Thoracic aorta (tissue), 2 donors: ENCODE results near the gene SUN2. TPM values are rescaled to one million over a fixed set of nuclear protein-coding genes. Genes with fewer than 3 reads are reported as not detected.

ENCODE experiments used
- ATAC-seq: fragments of 150-250 bp; one replicate; pipeline ENCODE4 v1.8.0; 2017; ENCODE audit warnings: low read depth; ENCODE audit not compliant: insufficient number of reproducible peaks, low FRiP score
- DNase-seq: peaks from one replicate; pipeline ENCODE4 v3.0.0-alpha.2; 2020; ENCODE audit warnings: low spot score
- H3K27ac ChIP-seq, 2 donors: fragments of 200-600 bp; sonication (generic); 1 replicate in 1 of 2; 2 replicates in 1 of 2; pipeline ENCODE4 v1.5.1; 2016; ENCODE audit warnings: mild to moderate bottlenecking in 2 of 2, moderate library complexity in 2 of 2
- H3K27me3 ChIP-seq: fragments of 200-600 bp; sonication (generic); replicated peaks from 2 replicates; pipeline ENCODE4 v1.6.0; 2016; ENCODE audit warnings: mild to moderate bottlenecking; ENCODE audit not compliant: insufficient read depth
- H3K36me3 ChIP-seq: fragments of 200-600 bp; sonication (generic); one replicate; pipeline ENCODE4 v1.5.1; 2016
- H3K4me1 ChIP-seq, 2 donors: fragments of 200-600 bp; sonication (generic); 1 replicate in 1 of 2; 2 replicates in 1 of 2; pipeline versions ENCODE4 v1.5.1 to v1.6.0; 2016; ENCODE audit warnings: low read depth in 2 of 2, mild to moderate bottlenecking in 1 of 2; ENCODE audit not compliant: control insufficient read depth in 1 of 2
- H3K4me3 ChIP-seq: fragments of 200-600 bp; sonication (generic); 2 replicates; pipeline ENCODE4 v1.5.1; 2016; ENCODE audit warnings: mild to moderate bottlenecking
- H3K9me3 ChIP-seq: fragments of 200-600 bp; sonication (generic); 2 replicates; pipeline ENCODE4 v1.5.1; 2016
- total RNA-seq, 2 donors: library from RNA; depleted of rRNA; stranded (reverse); fragments of >200 nt; gene quantifications; one replicate each; pipeline versions ENCODE4 v1.1.0 to v1.2.3, GENCODE V29; 2016
- TF ChIP-seq, protein P1 (sequence below): fragments of 200-600 bp; sonication (generic); IDR thresholded peaks from one replicate; pipeline ENCODE4 v1.5.1; 2019; ENCODE audit warnings: antibody characterized with exemption

SUN2 gene
- total RNA-seq, 2 donors from 2014 or later, result 1,125 to 1,215 TPM

DNA sequence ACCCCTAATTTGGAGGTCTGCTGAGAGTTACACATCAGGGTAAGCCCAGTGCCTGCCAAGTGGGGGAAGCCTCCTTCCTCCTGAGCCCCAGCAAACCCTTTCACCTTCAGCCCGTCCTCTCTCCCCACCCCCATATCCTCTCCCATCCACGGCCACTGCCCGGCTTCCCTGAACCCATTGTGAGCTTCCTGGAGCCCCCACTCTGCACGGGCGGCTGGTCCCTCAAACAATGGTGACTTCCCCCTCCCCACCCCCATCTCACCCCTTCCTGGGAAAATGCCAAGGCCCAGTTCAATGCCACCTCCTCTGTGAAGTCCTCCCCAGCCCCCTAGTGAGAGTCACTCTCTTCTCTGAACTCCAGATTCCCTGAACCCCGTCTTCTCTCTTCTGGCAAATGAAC lies 20.3 kb upstream of the SUN2 start:
- no peaks in the 10 kb centered on the region for H3K9me3 ChIP-seq

DNA sequence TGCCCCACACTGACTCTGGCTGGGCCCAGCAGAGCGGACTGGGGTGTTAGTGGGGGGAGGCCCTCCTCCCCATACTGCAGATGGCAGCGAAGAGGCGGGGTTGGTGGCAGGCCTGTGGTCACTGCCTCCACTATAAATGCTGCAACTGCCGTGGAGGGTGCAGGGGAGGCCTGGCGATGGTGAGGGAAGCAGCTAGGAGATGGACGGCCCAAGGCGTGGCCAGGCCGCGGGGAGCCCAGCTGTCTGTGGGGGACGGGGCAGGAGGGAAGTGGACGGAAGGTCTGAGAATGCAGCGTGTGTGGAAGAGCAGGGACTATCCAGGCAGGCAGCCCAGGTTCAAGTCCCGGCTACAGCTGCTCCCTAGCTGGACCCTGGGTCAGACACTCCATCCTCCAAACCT lies 19.9 kb upstream of the SUN2 start:
- H3K4me3 ChIP-seq, result no peak overlapping the region
- TF ChIP-seq, protein P1, sequence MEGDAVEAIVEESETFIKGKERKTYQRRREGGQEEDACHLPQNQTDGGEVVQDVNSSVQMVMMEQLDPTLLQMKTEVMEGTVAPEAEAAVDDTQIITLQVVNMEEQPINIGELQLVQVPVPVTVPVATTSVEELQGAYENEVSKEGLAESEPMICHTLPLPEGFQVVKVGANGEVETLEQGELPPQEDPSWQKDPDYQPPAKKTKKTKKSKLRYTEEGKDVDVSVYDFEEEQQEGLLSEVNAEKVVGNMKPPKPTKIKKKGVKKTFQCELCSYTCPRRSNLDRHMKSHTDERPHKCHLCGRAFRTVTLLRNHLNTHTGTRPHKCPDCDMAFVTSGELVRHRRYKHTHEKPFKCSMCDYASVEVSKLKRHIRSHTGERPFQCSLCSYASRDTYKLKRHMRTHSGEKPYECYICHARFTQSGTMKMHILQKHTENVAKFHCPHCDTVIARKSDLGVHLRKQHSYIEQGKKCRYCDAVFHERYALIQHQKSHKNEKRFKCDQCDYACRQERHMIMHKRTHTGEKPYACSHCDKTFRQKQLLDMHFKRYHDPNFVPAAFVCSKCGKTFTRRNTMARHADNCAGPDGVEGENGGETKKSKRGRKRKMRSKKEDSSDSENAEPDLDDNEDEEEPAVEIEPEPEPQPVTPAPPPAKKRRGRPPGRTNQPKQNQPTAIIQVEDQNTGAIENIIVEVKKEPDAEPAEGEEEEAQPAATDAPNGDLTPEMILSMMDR, result no peak
- peaks cover 0 to under 1% of the 10 kb centered on the region in 2 donors for H3K4me1 ChIP-seq
- no peak overlapping the region for H3K27ac ChIP-seq
- DNase-seq (no peak), ATAC-seq (no peak)
- no peaks in the 10 kb centered on the region for H3K9me3 ChIP-seq
- no peaks in the 10 kb centered on the region for H3K36me3 ChIP-seq
- H3K27me3 ChIP-seq, result no peaks in the 10 kb centered on the region

More for the DNA sequence above, 20.3 kb upstream of the SUN2 start:
- TF ChIP-seq, protein P1, result no peak
- Histone ChIP-seq H3K27ac (no peak overlapping the region), H3K4me3 (no peak overlapping the region), H3K27me3 (no peaks in the 10 kb centered on the region), H3K36me3 (no peaks in the 10 kb centered on the region), H3K4me1 (peaks cover 0 to 5% of the 10 kb centered on the region in 2 donors)
- no peak for ATAC-seq
- DNase-seq, result no peak

DNA sequence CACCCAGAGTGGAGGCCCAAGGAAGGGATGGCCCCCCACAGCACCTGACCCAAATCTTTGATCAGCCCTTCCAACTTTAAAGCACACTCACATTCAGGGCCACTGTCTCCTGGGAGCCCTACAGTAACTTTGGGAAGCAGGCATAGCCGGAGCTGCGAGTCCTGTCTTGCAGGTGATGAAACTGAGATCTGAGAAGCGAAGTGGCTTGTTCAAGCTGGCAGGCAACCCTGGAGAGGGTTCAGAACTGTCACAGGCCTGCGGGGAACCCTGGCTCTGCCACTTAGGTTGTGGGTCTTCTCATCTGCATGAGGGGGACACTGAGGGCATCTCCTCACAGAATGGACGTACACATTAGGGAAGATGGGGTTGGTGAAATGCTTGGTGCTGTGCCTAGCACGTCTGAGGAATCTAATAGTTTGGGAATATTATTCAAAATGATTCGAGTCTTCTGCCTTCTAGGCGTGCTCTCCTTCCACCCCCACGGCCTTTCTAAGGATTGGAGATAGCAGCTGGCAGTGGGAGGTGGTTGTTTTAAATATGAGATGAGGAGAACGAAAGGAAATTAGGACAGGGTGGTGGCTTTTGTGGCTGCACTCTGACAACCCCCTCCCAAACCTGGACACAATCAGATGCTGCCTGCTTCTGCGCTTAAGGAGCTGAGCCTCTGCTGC lies 18.8 kb upstream of the SUN2 start:
- no peak for ATAC-seq
- H3K36me3 ChIP-seq, result no peaks in the 10 kb centered on the region
- H3K9me3 ChIP-seq, result no peaks in the 10 kb centered on the region
- no peaks in the 10 kb centered on the region for H3K27me3 ChIP-seq
- TF ChIP-seq, protein P1, result no peak
- H3K4me1 ChIP-seq, result no peaks in the 10 kb centered on the region
- no peak overlapping the region for H3K4me3 ChIP-seq
- no peak for DNase-seq
- no peak overlapping the region for H3K27ac ChIP-seq

DNA sequence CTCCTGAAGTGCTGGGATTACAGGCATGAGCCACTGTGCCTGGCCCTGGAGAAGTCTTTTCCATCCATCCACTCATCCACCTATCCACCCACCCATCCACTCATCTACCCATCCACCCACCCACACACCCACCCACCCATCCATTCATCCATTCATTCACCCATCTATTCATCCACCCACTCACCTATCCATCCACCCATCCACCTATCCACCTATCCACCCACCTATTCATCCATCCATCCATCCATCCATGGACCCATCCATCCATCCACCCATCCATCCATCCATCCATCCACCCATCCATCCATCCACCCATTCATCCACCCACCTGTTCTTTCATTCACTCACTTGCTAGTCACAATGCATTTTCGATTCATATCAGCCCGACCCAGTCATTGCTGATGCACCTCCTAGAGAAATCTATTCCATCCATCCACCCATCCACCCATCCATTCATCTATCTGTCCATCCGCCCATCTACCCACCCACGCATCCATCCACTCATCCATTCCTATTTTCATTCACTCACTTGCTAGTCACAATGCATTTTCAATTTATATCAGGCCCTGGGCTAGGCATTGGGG lies 17.7 kb upstream of the SUN2 start:
- ATAC-seq (no peak), DNase-seq (no peak)
- TF ChIP-seq, protein P1, result no peak
- no peaks in the 10 kb centered on the region for H3K27me3 ChIP-seq
- no peak overlapping the region for H3K27ac ChIP-seq
- no peaks in the 10 kb centered on the region for H3K9me3 ChIP-seq
- H3K4me3 ChIP-seq, result no peak overlapping the region
- H3K4me1 ChIP-seq, result peaks cover 0 to 6% of the 10 kb centered on the region in 2 donors
- H3K36me3 ChIP-seq, result no peaks in the 10 kb centered on the region

DNA sequence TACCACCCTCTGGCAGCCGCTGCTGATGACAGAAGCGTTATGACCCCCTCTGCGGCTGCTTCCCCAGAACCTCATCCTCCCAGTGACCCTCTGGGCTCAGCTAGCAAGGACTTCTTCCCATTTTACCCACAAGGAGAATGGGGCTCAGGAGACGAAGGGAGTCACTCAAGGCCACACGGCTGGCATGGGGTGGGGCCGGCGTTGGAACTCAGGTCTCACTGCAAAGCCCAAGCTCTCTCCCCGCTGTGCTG lies 16.8 kb upstream of the SUN2 start:
- peak overlapping the region in 1 of 2 donors; percentile 5 for H3K27ac ChIP-seq
- no peaks in the 10 kb centered on the region for H3K9me3 ChIP-seq
- H3K36me3 ChIP-seq, result no peaks in the 10 kb centered on the region
- ATAC-seq, result no peak
- DNase-seq, result no peak
- H3K4me1 ChIP-seq, result peaks cover 0 to 6% of the 10 kb centered on the region in 2 donors
- H3K4me3 ChIP-seq, result no peak overlapping the region
- TF ChIP-seq, protein P1, result no peak
- no peaks in the 10 kb centered on the region for H3K27me3 ChIP-seq
